Testis (tissue), 3 donors: ENCODE data around the gene SCARB2. TPM values are rescaled to one million over a fixed set of nuclear protein-coding genes. Genes with fewer than 3 reads are reported as not detected.
A peak's percentile ranks its signal among the peaks of the same experiment; 100 is the strongest.

Experiments
- DNase-seq: peaks from one replicate; pipeline ENCODE4 v3.0.0-alpha.2; 2019
- H3K27ac ChIP-seq, 2 donors: fragments of 200-600 bp; sonication (generic); one replicate each; pipeline ENCODE4 v1.5.1; 2019
- H3K27me3 ChIP-seq: fragments of 200-600 bp; sonication (generic); one replicate; pipeline ENCODE4 v1.5.1; 2019
- H3K36me3 ChIP-seq: fragments of 200-600 bp; sonication (generic); one replicate; pipeline ENCODE4 v1.5.1; 2017; ENCODE audit warnings: low read depth; ENCODE audit errors: missing control alignments
- H3K4me1 ChIP-seq: fragments of 200-600 bp; sonication (generic); one replicate; pipeline ENCODE4 v1.5.1; 2019
- H3K4me3 ChIP-seq, 2 donors: fragments of 200-600 bp; sonication (generic); one replicate each; pipeline ENCODE4 v1.5.1; 2017 to 2019
- H3K9me3 ChIP-seq: fragments of 200-600 bp; sonication (generic); one replicate; pipeline ENCODE4 v1.5.1; 2017
- POLR2A ChIP-seq: fragments of 450-650 bp; IDR thresholded peaks from one replicate; pipeline ENCODE4 v1.6.1; 2017; ENCODE audit warnings: antibody characterized with exemption, mild to moderate bottlenecking, moderate library complexity
- WGBS, 2 donors: methylation state at CpG; one replicate each; pipeline ENCODE4 v1.1.5; 2018; 5-methylcytosine and 5-hydroxymethylcytosine counted together
- intact Hi-C: fragments of 100-400 bp; cut with DNase I; formaldehyde crosslinking; loops from one replicate; pipeline ENCODE4 v1.15.1; 2023; ENCODE audit warnings: low total_unique reads
- polyA plus RNA-seq: library from polyadenylated mRNA; stranded (reverse); fragments of 350-450 nt; fragmentation: Illumina TruSeq; extraction: RNeasy Lipid Tissue Mini Kit (QIAGEN cat#74804); gene quantifications from one replicate; pipeline ENCODE4 v1.2.3, GENCODE V29; 2014; ENCODE audit warnings: low read depth, low replicate concordance; ENCODE audit not compliant: insufficient read depth
- total RNA-seq, 2 donors: library from RNA; depleted of rRNA; stranded (reverse); fragments of >200 nt; gene quantifications; one replicate each; pipeline ENCODE4 v1.2.3, GENCODE V29; 2016
- TF ChIP-seq, protein P1 (sequence below), 3 experiments: fragments of 450-650 bp in 2 of 3; fragments of 200-600 bp in 1 of 3; sonication (generic) in 1 of 3; IDR thresholded peaks; one replicate each; pipeline ENCODE4 v1.5.1; 2016 to 2019; ENCODE audit warnings: antibody characterized with exemption in 3 of 3, mild to moderate bottlenecking in 2 of 3, moderate library complexity in 1 of 3

Gene SCARB2
- total and polyA plus RNA-seq, 3 donors from 2014 or later: 79.0 to 115 (median 115) TPM

DNA sequence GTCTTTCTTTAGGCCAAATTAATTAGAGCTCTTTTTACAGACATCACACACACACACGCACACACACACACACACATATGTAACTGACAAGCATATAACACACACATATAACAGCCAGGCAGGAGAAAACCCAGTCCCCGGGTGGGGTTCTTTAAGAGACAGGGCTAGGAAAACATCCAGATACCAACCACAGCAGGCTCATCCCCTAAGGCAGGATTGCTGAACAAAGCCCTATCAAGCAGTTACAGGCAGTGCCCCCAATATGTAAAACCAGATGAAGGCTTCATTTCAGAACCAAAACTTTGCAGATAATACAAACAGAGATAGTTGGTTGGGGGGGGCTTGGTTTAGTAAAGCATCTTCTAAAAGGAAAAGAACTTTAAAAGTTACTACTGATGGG is 19.9 kb upstream of the SCARB2 start:
- 36 to 39% methylated on average over 2 of the region's 2 CpGs for WGBS, 2 donors
- no peaks in the 10 kb centered on the region for H3K9me3 ChIP-seq
- intact Hi-C loops: no loop called here
- no peak for DNase-seq
- H3K27me3 ChIP-seq: no peaks in the 10 kb centered on the region
- H3K27ac ChIP-seq: peak overlapping the region in 1 of 2 donors; percentile 16
- no peaks in the 10 kb centered on the region for H3K36me3 ChIP-seq
- H3K4me1 ChIP-seq: no peaks in the 10 kb centered on the region
- TF ChIP-seq, protein P1, sequence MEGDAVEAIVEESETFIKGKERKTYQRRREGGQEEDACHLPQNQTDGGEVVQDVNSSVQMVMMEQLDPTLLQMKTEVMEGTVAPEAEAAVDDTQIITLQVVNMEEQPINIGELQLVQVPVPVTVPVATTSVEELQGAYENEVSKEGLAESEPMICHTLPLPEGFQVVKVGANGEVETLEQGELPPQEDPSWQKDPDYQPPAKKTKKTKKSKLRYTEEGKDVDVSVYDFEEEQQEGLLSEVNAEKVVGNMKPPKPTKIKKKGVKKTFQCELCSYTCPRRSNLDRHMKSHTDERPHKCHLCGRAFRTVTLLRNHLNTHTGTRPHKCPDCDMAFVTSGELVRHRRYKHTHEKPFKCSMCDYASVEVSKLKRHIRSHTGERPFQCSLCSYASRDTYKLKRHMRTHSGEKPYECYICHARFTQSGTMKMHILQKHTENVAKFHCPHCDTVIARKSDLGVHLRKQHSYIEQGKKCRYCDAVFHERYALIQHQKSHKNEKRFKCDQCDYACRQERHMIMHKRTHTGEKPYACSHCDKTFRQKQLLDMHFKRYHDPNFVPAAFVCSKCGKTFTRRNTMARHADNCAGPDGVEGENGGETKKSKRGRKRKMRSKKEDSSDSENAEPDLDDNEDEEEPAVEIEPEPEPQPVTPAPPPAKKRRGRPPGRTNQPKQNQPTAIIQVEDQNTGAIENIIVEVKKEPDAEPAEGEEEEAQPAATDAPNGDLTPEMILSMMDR (IDR thresholded peaks at IDR 0.05): no peak
- no peak for TF ChIP-seq POLR2A
- H3K4me3 ChIP-seq: no peak overlapping the region

DNA sequence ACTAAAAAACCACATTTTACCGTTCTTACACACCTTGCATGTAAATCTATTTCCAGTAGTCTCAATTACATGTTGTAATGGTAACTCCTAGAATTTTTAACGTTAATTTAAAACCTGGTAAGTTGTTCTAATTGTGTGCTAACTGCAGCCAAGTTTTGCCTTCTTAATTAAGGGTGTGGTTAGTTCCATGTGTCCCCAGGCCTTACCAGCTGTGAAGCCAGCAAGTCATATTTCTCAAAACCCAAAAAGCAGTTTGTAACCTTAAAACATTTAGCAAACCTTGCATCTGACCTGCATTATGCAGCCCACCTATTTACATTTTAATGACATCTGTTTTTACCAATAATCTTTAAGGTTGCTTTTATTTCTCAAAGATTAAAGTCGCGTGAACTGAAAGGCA is 19.5 kb upstream of the SCARB2 start:
- no peaks in the 10 kb centered on the region for H3K27me3 ChIP-seq
- intact Hi-C loops: no loop called here
- no peaks in the 10 kb centered on the region for H3K4me1 ChIP-seq
- no peak for DNase-seq
- TF ChIP-seq, protein P1 (IDR thresholded peaks at IDR 0.05): no peak
- TF ChIP-seq POLR2A: no peak
- H3K9me3 ChIP-seq: no peaks in the 10 kb centered on the region
- WGBS, 2 donors: 57 to 60% methylated on average over 4 of the region's 4 CpGs
- H3K36me3 ChIP-seq: no peaks in the 10 kb centered on the region
- no peak overlapping the region for H3K4me3 ChIP-seq
- peak overlapping the region in 1 of 2 donors; percentile 16 for H3K27ac ChIP-seq

DNA sequence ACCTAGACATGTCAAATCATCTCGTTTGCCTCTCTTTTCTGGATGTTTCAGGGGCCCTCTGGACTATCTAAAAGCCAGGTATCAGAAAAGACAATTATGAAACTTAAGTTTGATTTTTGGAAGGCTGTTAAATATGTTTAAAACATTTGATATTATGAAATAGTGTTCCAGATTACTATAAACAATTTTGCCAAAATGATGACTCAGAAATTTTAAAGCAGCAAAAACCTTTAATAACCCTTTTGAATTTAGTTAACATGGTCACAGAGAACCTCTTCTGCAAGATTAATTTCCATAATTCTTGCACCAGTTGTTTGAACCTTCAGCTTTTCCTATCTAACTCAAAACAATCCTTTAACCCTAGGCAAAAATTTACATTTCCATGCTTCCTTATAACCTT is 19.1 kb upstream of the SCARB2 start:
- DNase-seq: no peak
- TF ChIP-seq, protein P1 (IDR thresholded peaks at IDR 0.05): no peak
- TF ChIP-seq POLR2A: no peak
- H3K36me3 ChIP-seq: no peaks in the 10 kb centered on the region
- H3K27ac ChIP-seq: no peak overlapping the region
- 82 to 86% methylated on average over 1 of the region's 1 CpG for WGBS, 2 donors
- intact Hi-C loops: no loop called here
- H3K9me3 ChIP-seq: no peaks in the 10 kb centered on the region
- no peak overlapping the region for H3K4me3 ChIP-seq
- no peaks in the 10 kb centered on the region for H3K4me1 ChIP-seq
- no peaks in the 10 kb centered on the region for H3K27me3 ChIP-seq

DNA sequence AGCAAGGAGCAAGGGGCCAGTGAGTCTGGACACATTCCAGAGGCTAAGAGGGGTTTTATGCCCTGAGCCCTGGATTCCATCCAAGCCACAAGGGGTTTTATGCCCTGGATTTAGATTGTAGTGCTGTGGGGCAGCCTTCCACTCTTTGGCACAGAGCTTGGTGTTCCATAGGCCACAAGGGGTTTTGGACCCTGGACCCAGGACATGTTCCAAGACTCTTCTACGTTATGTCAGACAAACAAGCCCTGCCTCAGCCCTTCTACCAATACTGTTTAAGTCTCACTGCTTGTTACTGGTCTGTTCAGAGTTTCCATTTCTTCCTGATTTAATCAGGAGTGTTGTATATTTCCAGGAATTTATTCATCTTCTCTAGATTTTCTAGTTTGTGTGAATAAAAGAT is 12.8 kb upstream of the SCARB2 start:
- Histone ChIP-seq H3K4me1 (no peaks in the 10 kb centered on the region), H3K27ac (no peak overlapping the region), H3K27me3 (no peaks in the 10 kb centered on the region), H3K36me3 (no peaks in the 10 kb centered on the region), H3K9me3 (no peaks in the 10 kb centered on the region), H3K4me3 (no peak overlapping the region)
- intact Hi-C loops: no loop called here
- TF ChIP-seq, protein P1 (IDR thresholded peaks at IDR 0.05): no peak
- 0% methylated on average over 1 of the region's 1 CpG for WGBS, 2 donors
- no peak for DNase-seq

DNA sequence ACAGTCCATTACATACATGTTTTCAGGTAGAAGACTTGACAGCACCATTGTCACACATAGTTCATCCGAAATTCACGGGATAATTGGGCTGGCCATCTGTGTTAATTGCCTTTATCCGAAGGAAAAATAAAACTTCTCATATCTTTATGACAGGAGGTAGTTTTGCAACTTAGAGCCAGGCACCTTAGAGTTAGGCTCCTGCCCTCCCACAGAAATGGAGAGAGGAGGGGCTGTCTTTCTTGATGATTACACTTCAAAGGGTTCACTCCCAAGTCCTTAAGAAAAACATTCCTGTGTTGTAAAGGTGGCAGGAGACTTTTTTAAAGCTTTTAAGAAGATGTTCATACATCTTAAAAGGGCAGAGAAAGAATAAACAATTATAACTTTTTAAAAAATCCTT is 10.5 kb upstream of the SCARB2 start:
- DNase-seq: no peak
- Histone ChIP-seq H3K4me3 (no peak overlapping the region), H3K9me3 (no peaks in the 10 kb centered on the region), H3K27ac (no peak overlapping the region), H3K4me1 (no peaks in the 10 kb centered on the region), H3K27me3 (no peaks in the 10 kb centered on the region), H3K36me3 (no peaks in the 10 kb centered on the region)
- intact Hi-C loops: no loop called here
- TF ChIP-seq, protein P1 (IDR thresholded peaks at IDR 0.05): no peak
- no peak for TF ChIP-seq POLR2A
- WGBS, 2 donors: 53 to 59% methylated on average over 3 of the region's 3 CpGs
